Erythroblast (primary cell): ENCODE results near the gene OGT.
A peak's percentile ranks its signal among the peaks of the same experiment; 100 is the strongest.

ENCODE experiments used
- GATA1 ChIP-seq: IDR thresholded peaks from 2 replicates; pipeline ENCODE4 v1.6.1; 2011; ENCODE audit warnings: low read depth, mild to moderate bottlenecking, control low read depth, low read length, moderate library complexity
- POLR2A ChIP-seq: IDR thresholded peaks from 2 replicates; pipeline ENCODE4 v1.6.1; 2011; ENCODE audit warnings: mild to moderate bottlenecking, low read length

DNA sequence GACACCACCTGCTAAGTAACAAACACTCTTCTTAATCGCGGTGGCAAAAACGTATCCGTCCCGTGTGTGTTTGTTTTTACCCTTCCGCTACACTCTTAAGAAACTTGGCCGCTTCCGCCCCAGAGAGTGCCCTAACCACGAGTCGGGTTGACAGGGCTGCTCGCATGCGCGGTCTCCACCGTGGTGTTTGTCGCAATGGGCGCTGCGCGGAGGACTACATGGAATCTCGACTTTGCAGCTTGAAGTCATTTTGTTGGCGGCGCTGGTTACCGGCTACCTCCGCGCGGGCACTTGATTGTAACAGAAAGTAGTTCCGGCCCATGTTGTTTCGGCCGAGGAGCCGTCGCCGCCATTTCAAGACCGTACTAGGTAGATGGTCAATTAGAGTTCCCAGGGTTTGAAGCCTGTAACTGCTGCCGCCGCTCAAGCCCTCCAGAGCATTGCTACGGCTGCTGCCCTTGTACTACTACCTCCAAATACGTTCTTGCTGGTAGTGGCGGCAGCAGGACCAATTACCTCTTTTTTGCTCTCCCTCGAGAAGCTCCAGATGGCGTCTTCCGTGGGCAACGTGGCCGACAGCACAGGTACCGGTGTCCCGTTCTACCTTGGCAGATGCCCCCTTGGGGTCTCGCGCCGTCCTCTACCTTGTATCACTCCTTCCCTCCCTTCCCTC lies at the start of gene OGT:
- TF ChIP-seq POLR2A: peak; percentile 93
- TF ChIP-seq GATA1: no peak
